OCI-LY1 (cell line): ENCODE data around the gene DIRAS1.

Experiments
- CTCF ChIP-seq: fragments of 200-600 bp; sonication (generic), shearing (Covaris generic); IDR thresholded peaks from 2 replicates; pipeline ENCODE4 v1.5.1; 2017; ENCODE audit warnings: mild to moderate bottlenecking, antibody characterized with exemption, low read length, moderate library complexity, mixed read lengths
- EZH2 ChIP-seq: fragments of 200-600 bp; sonication (generic), shearing (Covaris generic); IDR thresholded peaks from 2 replicates; pipeline ENCODE4 v1.8.0; 2017; ENCODE audit warnings: borderline replicate concordance, mixed run types, mild to moderate bottlenecking, antibody characterized with exemption, low read length, moderate library complexity, mixed read lengths

DNA sequence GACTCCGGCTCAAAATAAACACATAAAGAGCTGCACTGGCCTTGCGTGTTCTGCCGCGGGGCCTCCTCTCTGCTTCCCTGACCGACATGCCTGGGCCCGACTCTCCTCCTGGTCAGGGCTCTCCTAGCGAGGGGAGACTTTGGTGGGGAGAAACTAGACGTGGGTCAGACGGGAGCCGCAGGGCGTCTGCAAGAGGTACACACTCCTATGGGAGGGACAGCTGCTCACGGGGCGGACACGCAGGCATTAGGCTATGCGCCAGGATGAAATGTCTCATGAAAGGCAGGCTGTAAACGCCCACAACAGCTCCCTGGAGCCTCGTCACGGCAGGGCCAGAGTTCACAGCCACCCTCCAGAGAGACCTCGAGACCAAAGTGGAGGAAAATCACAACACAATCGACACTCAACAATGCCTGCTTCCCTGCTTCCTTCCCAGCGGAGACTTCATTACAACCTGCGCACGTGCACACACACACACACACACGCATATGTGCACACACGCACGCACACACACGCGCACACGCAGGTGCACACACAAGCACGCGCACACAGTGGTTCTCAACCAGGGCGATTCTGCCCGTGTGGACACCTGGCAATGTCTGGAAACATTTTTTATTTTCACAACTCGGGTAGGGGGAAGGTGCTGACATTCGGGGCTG, 12.9 kb upstream of the DIRAS1 start:
- TF ChIP-seq CTCF (no peak), EZH2 (no peak)
